DOHH2 (cell line): Measurements from ENCODE around the gene TWSG1.
"Not testable (repeated sequence)": the region's sequence is repeated elsewhere in the genome, so short reads cannot be mapped to it uniquely, and the experiment has no call there.

Experiments used
- H3F3A ChIP-seq: fragments of 200-600 bp; sonication (generic), shearing (Covaris generic); 2 replicates; pipeline ENCODE4 v1.6.0; 2016; ENCODE audit warnings: antibody characterized with exemption, mild to moderate bottlenecking; ENCODE audit not compliant: control insufficient read depth, insufficient read depth
- H3K27ac ChIP-seq: fragments of 200-600 bp; sonication (generic); 2 replicates; pipeline ENCODE4 v1.5.1; 2014; ENCODE audit warnings: low read depth, mild to moderate bottlenecking, low read length, moderate library complexity
- H3K27me3 ChIP-seq: fragments of 200-600 bp; sonication (generic); 2 replicates; pipeline ENCODE4 v1.6.1; 2014; ENCODE audit warnings: mild to moderate bottlenecking, low read length, mixed read lengths; ENCODE audit not compliant: control insufficient read depth
- H3K36me3 ChIP-seq: fragments of 200-600 bp; sonication (generic); 2 replicates; pipeline ENCODE4 v1.6.1; 2014; ENCODE audit warnings: mild to moderate bottlenecking, low read length, moderate library complexity, mixed read lengths; ENCODE audit not compliant: control insufficient read depth
- H3K4me1 ChIP-seq: fragments of 200-600 bp; sonication (generic); 2 replicates; pipeline ENCODE4 v1.6.1; 2014; ENCODE audit warnings: mild to moderate bottlenecking, low read length, mixed read lengths; ENCODE audit not compliant: control insufficient read depth
- H3K4me2 ChIP-seq: fragments of 200-600 bp; sonication (generic); 2 replicates; pipeline ENCODE4 v1.6.0; 2014; ENCODE audit warnings: mild to moderate bottlenecking, low read length, moderate library complexity
- H3K4me3 ChIP-seq: fragments of 200-600 bp; sonication (generic); 2 replicates; pipeline ENCODE4 v1.5.1; 2014; ENCODE audit warnings: mild to moderate bottlenecking, low read length, mixed read lengths
- H3K79me2 ChIP-seq: fragments of 200-600 bp; sonication (generic); 2 replicates; pipeline ENCODE4 v1.6.1; 2014; ENCODE audit warnings: mild to moderate bottlenecking, low read length, mixed read lengths; ENCODE audit not compliant: control insufficient read depth
- H3K9me2 ChIP-seq: fragments of 200-600 bp; sonication (generic); replicated peaks from 2 replicates; pipeline ENCODE4 v1.6.1; 2014; ENCODE audit warnings: mild to moderate bottlenecking, low read length, mixed read lengths; ENCODE audit not compliant: control insufficient read depth
- H3K9me3 ChIP-seq: fragments of 200-600 bp; sonication (generic); 2 replicates; pipeline ENCODE4 v1.6.1; 2014; ENCODE audit warnings: antibody characterized with exemption, low read length, mixed read lengths; ENCODE audit not compliant: control insufficient read depth, insufficient read depth
- H4K20me1 ChIP-seq: fragments of 200-600 bp; sonication (generic); 2 replicates; pipeline ENCODE4 v1.6.0; 2014; ENCODE audit warnings: low read depth, mild to moderate bottlenecking, antibody characterized with exemption, low read length, moderate library complexity; ENCODE audit not compliant: control insufficient read depth, insufficient read depth
- CTCF ChIP-seq: fragments of 200-600 bp; sonication (generic); IDR thresholded peaks from one replicate; pipeline ENCODE4 v1.5.1; 2014; ENCODE audit warnings: antibody characterized with exemption, mild to moderate bottlenecking, low read depth, low read length; ENCODE audit not compliant: poor library complexity, severe bottlenecking
- EZH2phosphoT487 ChIP-seq: fragments of 200-600 bp; sonication (generic); IDR thresholded peaks from 2 replicates; pipeline ENCODE4 v1.6.1; 2017; ENCODE audit warnings: borderline replicate concordance, mild to moderate bottlenecking, antibody characterized with exemption, low read length, moderate library complexity, mixed read lengths

TWSG1 gene

GRCh38 chr18:9421096-9421900 lies 86.7 kb downstream of the TWSG1 start:
- H3K9me3 ChIP-seq = peaks cover 4% of the 10 kb centered on the region; the same call in 1 of the 2 replicates

GRCh38 chr18:9421901-9422327 lies 87.3 kb downstream of the TWSG1 start:
- Histone ChIP-seq H3K4me2 (no peak overlapping the region), H3F3A (no peaks in the 10 kb centered on the region), H3K9me3 (peaks cover 4% of the 10 kb centered on the region; the same call in 1 of the 2 replicates), H3K79me2 (no peaks in the 10 kb centered on the region), H3K27ac (no peak overlapping the region), H3K4me3 (no peak overlapping the region), H3K4me1 (peaks cover 9% of the 10 kb centered on the region; the same call in 1 of the 2 replicates), H3K9me2 (no peaks in the 10 kb centered on the region), H3K36me3 (no peaks in the 10 kb centered on the region), H3K27me3 (no peaks in the 10 kb centered on the region), H4K20me1 (no peaks in the 10 kb centered on the region)
- TF ChIP-seq CTCF = no peak
- TF ChIP-seq EZH2phosphoT487 = no peak

More at GRCh38 chr18:9421096-9421900, 86.7 kb downstream of the TWSG1 start:
- Histone ChIP-seq H3K27me3 (no peaks in the 10 kb centered on the region), H3K4me1 (peaks cover 9% of the 10 kb centered on the region; the same call in 1 of the 2 replicates), H3K27ac (no peak overlapping the region), H3K79me2 (no peaks in the 10 kb centered on the region), H3K4me3 (no peak overlapping the region), H3K36me3 (no peaks in the 10 kb centered on the region), H3F3A (no peaks in the 10 kb centered on the region), H3K4me2 (no peak overlapping the region), H3K9me2 (no peaks in the 10 kb centered on the region), H4K20me1 (no peaks in the 10 kb centered on the region)
- TF ChIP-seq EZH2phosphoT487 = no peak
- no peak for TF ChIP-seq CTCF

GRCh38 chr18:9422816-9423519 lies 88.4 kb downstream of the TWSG1 start:
- no peak overlapping the region for H3K4me2 ChIP-seq

GRCh38 chr18:9423648-9424047 lies 89.1 kb downstream of the TWSG1 start:
- H3K4me2 ChIP-seq, H3K27ac ChIP-seq, H3K4me1 ChIP-seq, H3K4me3 ChIP-seq, H3K27me3 ChIP-seq, H3K36me3 ChIP-seq, H4K20me1 ChIP-seq, H3K9me2 ChIP-seq, H3F3A ChIP-seq, H3K9me3 ChIP-seq, H3K79me2 ChIP-seq: not testable (repeated sequence)

More at GRCh38 chr18:9422816-9423519, 88.4 kb downstream of the TWSG1 start:
- Histone ChIP-seq H3F3A (no peaks in the 10 kb centered on the region), H3K4me3 (no peak overlapping the region), H3K9me2 (no peaks in the 10 kb centered on the region), H3K36me3 (no peaks in the 10 kb centered on the region), H3K27ac (no peak overlapping the region), H3K4me1 (peaks cover 4% of the 10 kb centered on the region; the same call in 1 of the 2 replicates), H3K27me3 (no peaks in the 10 kb centered on the region), H3K79me2 (no peaks in the 10 kb centered on the region), H4K20me1 (no peaks in the 10 kb centered on the region), H3K9me3 (peaks cover 4% of the 10 kb centered on the region; the same call in 1 of the 2 replicates)
- no peak for TF ChIP-seq EZH2phosphoT487
- no peak for TF ChIP-seq CTCF

- H3K27me3 ChIP-seq, H3K4me1 ChIP-seq, H3F3A ChIP-seq, H3K4me3 ChIP-seq, H3K27ac ChIP-seq, H3K9me3 ChIP-seq, H3K36me3 ChIP-seq, H4K20me1 ChIP-seq, H3K9me2 ChIP-seq, H3K4me2 ChIP-seq, H3K79me2 ChIP-seq: not testable (repeated sequence)
Measured at GRCh38 chr18:9424235-9424634, 89.7 kb downstream of the TWSG1 start.
